ENCODE measurements around the gene KCNQ2. TPM values are rescaled to one million over a fixed set of nuclear protein-coding genes. Genes with fewer than 3 reads are reported as not detected.

The KCNQ2 gene
- total and polyA plus RNA-seq, 2 experiments from 2014 or later: 68.5 to 92.4 TPM

DNA sequence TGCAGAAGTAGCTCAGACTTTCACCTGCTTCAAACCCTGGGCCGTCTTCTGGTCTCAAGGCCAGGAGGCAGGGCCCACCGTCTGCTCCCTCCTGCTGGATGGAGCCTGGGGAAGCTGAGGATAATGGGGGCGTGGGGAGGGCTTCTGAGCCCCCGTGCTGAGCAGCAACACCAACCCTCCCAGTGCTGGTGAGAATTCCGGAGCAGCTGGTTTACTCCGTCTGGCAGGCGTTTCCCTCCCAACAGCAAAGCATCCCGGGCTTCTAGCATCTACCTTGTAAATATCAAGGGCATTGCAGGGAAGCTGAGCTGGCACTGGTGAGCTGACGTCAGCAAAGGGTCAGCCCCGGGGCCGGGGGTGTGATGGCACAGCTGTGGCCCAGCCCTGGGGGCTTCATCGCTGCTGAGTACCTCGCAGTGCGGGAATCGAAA is 94.5 kb downstream of the KCNQ2 start (continued):
- no peak for TF ChIP-seq EZH2phosphoT487 (IDR thresholded peaks at IDR 0.05; ENCODE audit: unreplicated experiment)
- TF ChIP-seq, protein P1, sequence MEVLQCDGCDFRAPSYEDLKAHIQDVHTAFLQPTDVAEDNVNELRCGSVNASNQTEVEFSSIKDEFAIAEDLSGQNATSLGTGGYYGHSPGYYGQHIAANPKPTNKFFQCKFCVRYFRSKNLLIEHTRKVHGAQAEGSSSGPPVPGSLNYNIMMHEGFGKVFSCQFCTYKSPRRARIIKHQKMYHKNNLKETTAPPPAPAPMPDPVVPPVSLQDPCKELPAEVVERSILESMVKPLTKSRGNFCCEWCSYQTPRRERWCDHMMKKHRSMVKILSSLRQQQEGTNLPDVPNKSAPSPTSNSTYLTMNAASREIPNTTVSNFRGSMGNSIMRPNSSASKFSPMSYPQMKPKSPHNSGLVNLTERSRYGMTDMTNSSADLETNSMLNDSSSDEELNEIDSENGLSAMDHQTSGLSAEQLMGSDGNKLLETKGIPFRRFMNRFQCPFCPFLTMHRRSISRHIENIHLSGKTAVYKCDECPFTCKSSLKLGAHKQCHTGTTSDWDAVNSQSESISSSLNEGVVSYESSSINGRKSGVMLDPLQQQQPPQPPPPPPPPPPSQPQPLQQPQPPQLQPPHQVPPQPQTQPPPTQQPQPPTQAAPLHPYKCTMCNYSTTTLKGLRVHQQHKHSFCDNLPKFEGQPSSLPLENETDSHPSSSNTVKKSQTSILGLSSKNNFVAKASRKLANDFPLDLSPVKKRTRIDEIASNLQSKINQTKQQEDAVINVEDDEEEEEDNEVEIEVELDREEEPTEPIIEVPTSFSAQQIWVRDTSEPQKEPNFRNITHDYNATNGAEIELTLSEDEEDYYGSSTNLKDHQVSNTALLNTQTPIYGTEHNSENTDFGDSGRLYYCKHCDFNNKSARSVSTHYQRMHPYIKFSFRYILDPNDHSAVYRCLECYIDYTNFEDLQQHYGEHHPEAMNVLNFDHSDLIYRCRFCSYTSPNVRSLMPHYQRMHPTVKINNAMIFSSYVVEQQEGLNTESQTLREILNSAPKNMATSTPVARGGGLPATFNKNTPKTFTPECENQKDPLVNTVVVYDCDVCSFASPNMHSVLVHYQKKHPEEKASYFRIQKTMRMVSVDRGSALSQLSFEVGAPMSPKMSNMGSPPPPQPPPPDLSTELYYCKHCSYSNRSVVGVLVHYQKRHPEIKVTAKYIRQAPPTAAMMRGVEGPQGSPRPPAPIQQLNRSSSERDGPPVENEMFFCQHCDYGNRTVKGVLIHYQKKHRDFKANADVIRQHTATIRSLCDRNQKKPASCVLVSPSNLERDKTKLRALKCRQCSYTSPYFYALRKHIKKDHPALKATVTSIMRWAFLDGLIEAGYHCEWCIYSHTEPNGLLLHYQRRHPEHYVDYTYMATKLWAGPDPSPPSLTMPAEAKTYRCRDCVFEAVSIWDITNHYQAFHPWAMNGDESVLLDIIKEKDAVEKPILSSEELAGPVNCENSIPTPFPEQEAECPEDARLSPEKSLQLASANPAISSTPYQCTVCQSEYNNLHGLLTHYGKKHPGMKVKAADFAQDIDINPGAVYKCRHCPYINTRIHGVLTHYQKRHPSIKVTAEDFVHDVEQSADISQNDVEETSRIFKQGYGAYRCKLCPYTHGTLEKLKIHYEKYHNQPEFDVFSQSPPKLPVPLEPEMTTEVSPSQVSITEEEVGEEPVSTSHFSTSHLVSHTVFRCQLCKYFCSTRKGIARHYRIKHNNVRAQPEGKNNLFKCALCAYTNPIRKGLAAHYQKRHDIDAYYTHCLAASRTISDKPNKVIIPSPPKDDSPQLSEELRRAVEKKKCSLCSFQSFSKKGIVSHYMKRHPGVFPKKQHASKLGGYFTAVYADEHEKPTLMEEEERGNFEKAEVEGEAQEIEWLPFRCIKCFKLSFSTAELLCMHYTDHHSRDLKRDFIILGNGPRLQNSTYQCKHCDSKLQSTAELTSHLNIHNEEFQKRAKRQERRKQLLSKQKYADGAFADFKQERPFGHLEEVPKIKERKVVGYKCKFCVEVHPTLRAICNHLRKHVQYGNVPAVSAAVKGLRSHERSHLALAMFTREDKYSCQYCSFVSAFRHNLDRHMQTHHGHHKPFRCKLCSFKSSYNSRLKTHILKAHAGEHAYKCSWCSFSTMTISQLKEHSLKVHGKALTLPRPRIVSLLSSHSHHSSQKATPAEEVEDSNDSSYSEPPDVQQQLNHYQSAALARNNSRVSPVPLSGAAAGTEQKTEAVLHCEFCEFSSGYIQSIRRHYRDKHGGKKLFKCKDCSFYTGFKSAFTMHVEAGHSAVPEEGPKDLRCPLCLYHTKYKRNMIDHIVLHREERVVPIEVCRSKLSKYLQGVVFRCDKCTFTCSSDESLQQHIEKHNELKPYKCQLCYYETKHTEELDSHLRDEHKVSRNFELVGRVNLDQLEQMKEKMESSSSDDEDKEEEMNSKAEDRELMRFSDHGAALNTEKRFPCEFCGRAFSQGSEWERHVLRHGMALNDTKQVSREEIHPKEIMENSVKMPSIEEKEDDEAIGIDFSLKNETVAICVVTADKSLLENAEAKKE (CRISPR knock-in tag; IDR thresholded peaks at IDR 0.05): no peak

DNA sequence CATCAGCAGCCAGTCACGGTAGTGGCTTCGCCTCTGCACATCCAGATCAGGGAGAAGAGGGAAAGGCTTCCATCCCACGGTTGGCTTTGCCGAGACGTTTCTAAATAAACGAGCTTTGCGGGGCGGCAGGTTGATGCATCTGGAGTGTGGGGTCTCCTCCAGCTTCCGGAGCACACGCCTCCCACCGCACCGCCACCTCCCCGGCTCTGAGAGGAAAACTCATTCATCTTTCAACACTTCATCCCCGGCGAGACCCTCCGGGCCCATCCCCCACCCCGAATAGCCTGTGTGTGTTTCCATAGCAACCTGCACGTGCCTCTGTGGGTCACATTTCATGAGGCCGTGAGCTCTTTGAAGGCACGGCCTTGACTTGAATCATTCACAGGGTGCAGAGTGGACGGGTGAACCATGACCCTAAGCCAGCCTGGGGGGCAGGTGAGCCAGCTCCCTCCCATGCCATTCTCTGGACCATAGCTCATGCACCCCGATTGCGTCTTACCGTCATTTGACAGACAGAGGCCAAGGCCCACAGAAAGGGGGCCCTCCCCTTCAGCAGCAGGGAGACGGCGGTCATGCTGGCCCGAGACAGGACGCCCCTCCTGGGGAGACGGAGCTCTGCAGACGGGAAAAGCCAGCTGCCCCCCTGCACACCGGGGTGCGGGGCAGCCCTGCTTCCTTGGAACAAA is 95.1 kb downstream of the KCNQ2 start:
- H3K4me1 ChIP-seq (ENCODE audit: insufficient read depth): peaks cover 18% of the 10 kb centered on the region

More for the DNA sequence above, 95.1 kb downstream of the KCNQ2 start:
- Histone ChIP-seq H3K79me2 (replicated peaks; ENCODE audit: insufficient read depth) (no peaks in the 10 kb centered on the region), H3K36me3 (ENCODE audit: insufficient read depth) (no peaks in the 10 kb centered on the region), H3K4me3 (0 out of 2 replicates have a peak overlapping the region, but pooled peaks have one; percentile 34), H3K9me2 (ENCODE audit: insufficient read depth) (no peaks in the 10 kb centered on the region), H3F3A (replicated peaks; ENCODE audit: low read depth) (no peaks in the 10 kb centered on the region), H3K27ac (ENCODE audit: low read depth) (no peak overlapping the region), H4K20me1 (replicated peaks; ENCODE audit: insufficient read depth) (no peaks in the 10 kb centered on the region), H2AFZ (peak overlapping the region; percentile 84; the same call in 1 of the 2 replicates), H3K4me2 (peak overlapping the region; percentile 71), H3K27me3 (ENCODE audit: insufficient read depth) (no peaks in the 10 kb centered on the region)
- Mint-ChIP-seq H3K9me3 (no peaks in the 10 kb centered on the region; the same call in 2 of the 3 replicates), H3K27ac (no peak overlapping the region; the same call in 1 of the 2 replicates), H3K4me3 (peak overlapping the region; percentile 51), H3K27me3 (ENCODE audit: insufficient read depth, low read depth, poor library complexity) (peaks cover 16% of the 10 kb centered on the region), H3K36me3 (ENCODE audit: low read depth) (no peaks in the 10 kb centered on the region), H3K4me1 (peaks cover 20% of the 10 kb centered on the region)
- DNase-seq (ENCODE audit: low spot score): peak; percentile 86
- TF ChIP-seq, protein P2, sequence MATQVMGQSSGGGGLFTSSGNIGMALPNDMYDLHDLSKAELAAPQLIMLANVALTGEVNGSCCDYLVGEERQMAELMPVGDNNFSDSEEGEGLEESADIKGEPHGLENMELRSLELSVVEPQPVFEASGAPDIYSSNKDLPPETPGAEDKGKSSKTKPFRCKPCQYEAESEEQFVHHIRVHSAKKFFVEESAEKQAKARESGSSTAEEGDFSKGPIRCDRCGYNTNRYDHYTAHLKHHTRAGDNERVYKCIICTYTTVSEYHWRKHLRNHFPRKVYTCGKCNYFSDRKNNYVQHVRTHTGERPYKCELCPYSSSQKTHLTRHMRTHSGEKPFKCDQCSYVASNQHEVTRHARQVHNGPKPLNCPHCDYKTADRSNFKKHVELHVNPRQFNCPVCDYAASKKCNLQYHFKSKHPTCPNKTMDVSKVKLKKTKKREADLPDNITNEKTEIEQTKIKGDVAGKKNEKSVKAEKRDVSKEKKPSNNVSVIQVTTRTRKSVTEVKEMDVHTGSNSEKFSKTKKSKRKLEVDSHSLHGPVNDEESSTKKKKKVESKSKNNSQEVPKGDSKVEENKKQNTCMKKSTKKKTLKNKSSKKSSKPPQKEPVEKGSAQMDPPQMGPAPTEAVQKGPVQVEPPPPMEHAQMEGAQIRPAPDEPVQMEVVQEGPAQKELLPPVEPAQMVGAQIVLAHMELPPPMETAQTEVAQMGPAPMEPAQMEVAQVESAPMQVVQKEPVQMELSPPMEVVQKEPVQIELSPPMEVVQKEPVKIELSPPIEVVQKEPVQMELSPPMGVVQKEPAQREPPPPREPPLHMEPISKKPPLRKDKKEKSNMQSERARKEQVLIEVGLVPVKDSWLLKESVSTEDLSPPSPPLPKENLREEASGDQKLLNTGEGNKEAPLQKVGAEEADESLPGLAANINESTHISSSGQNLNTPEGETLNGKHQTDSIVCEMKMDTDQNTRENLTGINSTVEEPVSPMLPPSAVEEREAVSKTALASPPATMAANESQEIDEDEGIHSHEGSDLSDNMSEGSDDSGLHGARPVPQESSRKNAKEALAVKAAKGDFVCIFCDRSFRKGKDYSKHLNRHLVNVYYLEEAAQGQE (IDR thresholded peaks at IDR 0.05; ENCODE audit: unreplicated experiment): no peak
- TF ChIP-seq, protein P3, sequence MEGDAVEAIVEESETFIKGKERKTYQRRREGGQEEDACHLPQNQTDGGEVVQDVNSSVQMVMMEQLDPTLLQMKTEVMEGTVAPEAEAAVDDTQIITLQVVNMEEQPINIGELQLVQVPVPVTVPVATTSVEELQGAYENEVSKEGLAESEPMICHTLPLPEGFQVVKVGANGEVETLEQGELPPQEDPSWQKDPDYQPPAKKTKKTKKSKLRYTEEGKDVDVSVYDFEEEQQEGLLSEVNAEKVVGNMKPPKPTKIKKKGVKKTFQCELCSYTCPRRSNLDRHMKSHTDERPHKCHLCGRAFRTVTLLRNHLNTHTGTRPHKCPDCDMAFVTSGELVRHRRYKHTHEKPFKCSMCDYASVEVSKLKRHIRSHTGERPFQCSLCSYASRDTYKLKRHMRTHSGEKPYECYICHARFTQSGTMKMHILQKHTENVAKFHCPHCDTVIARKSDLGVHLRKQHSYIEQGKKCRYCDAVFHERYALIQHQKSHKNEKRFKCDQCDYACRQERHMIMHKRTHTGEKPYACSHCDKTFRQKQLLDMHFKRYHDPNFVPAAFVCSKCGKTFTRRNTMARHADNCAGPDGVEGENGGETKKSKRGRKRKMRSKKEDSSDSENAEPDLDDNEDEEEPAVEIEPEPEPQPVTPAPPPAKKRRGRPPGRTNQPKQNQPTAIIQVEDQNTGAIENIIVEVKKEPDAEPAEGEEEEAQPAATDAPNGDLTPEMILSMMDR (conservative IDR thresholded peaks at IDR 0.05; ENCODE audit: low read depth in 2 of 2): 0 out of 4 replicates have a peak, but pooled peaks have one; percentile 15 to 24
- TF ChIP-seq CREB1 (CRISPR knock-in tag; IDR thresholded peaks at IDR 0.05; ENCODE audit: low read depth): no peak
- ATAC-seq: peak; percentile 47

Measured in GM23338 (cell line).